Effector memory CD4-positive, alpha-beta T cell (primary cell): ENCODE measurements around the gene SYNDIG1.

Source experiments
- DNase-seq, 3 donors: peaks; one replicate each; pipeline ENCODE4 v3.0.0-alpha.2; 2020
- H3K27ac ChIP-seq: 2 replicates; pipeline ENCODE4 v1.7.0; 2013; ENCODE audit warnings: mild to moderate bottlenecking, low read length, moderate library complexity; ENCODE audit not compliant: insufficient read depth, poor library complexity, severe bottlenecking
- H3K27me3 ChIP-seq: replicated peaks from 2 replicates; pipeline ENCODE4 v1.7.0; 2013; ENCODE audit warnings: mild to moderate bottlenecking, low read length; ENCODE audit not compliant: insufficient read depth, control insufficient read depth, poor library complexity, severe bottlenecking
- H3K36me3 ChIP-seq: 2 replicates; pipeline ENCODE4 v1.7.0; 2013; ENCODE audit warnings: mild to moderate bottlenecking, low read length, moderate library complexity; ENCODE audit not compliant: control insufficient read depth, insufficient read depth
- H3K4me1 ChIP-seq: 2 replicates; pipeline ENCODE4 v1.7.0; 2013; ENCODE audit warnings: low read length, mild to moderate bottlenecking; ENCODE audit not compliant: control insufficient read depth, insufficient read depth, poor library complexity, severe bottlenecking
- H3K4me3 ChIP-seq: 2 replicates; pipeline ENCODE4 v1.7.0; 2013; ENCODE audit warnings: low read length, low read depth, mild to moderate bottlenecking; ENCODE audit not compliant: insufficient read depth, poor library complexity, severe bottlenecking
- H3K9me3 ChIP-seq: 2 replicates; pipeline ENCODE4 v1.7.0; 2013; ENCODE audit warnings: mild to moderate bottlenecking, low read length, moderate library complexity; ENCODE audit not compliant: control insufficient read depth

SYNDIG1 gene

DNA sequence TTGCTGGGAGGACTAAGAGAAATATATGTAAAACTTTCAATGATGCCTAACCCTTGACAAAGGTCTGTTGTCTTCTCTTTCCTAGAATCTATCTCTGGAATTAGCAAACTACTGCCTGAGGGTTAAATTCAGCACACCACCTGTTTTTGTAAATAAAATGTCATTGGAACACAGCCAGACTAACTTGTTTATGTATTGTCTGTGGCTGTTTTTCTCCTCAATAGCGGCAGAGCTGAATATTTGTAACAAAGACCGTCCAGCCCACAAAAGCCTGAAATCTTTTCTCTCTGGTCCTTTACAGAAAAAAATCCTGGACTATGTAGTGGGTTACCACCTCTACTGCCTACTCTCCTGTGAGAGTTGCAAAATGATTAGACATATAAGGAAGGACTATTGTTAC is 33.3 kb upstream of the SYNDIG1 start:
- Histone ChIP-seq H3K27me3 (no peaks in the 10 kb centered on the region), H3K36me3 (no peaks in the 10 kb centered on the region), H3K9me3 (no peaks in the 10 kb centered on the region), H3K27ac (no peak overlapping the region), H3K4me1 (no peaks in the 10 kb centered on the region), H3K4me3 (no peak overlapping the region)
- DNase-seq = no peak

DNA sequence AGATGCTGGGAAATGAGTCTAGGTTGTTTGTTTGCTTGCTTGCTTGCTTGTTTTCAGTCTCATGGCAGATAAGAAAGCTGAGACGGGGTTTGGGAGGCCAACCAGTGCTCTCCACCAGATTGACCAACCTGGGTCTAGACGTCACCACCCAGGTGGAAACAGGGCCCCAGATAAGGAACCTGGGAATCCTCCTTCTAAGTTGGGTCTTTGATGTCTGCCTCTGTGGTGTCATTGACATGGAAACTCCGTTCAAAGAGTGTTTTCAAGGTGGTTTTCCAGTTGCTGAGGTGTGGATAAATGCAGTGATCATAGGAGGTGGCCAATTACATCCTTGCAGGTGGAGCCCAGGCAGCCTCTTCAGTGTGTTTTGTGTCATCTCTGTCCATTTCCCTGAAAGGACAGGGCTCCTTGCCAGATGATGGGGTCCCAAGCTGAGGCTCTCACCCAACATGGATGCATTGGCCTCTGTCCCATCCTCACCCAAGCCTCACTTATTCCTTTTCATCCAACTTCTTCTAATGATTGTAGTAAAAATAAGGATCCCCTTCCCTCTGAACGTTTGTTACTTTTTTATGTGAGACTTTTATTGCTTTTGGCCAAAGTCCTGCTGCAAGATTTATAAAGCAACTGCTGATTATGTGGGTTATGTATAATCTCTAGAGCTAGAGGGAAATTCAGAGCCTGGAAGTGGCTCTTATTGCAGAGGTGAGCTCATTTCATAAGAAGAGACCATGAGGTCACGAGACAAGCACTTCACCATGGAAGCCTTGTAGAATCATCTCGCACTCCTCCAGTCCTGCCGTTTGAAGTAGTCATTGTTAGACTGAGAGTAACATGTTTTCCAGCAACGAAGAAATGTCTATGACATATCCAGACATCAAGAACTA is 32.0 kb upstream of the SYNDIG1 start:
- H3K4me1 ChIP-seq = no peaks in the 10 kb centered on the region
- H3K27me3 ChIP-seq = no peaks in the 10 kb centered on the region
- no peak overlapping the region for H3K4me3 ChIP-seq
- H3K27ac ChIP-seq = no peak overlapping the region
- no peak for DNase-seq
- no peaks in the 10 kb centered on the region for H3K36me3 ChIP-seq
- no peaks in the 10 kb centered on the region for H3K9me3 ChIP-seq

- Histone ChIP-seq H3K9me3 (no peaks in the 10 kb centered on the region), H3K4me3 (no peak overlapping the region), H3K27me3 (no peaks in the 10 kb centered on the region), H3K4me1 (no peaks in the 10 kb centered on the region), H3K36me3 (no peaks in the 10 kb centered on the region), H3K27ac (no peak overlapping the region)
- no peak for DNase-seq
Measured at GRCh38 chr20:24438331-24438730, 31.1 kb upstream of the SYNDIG1 start.

- Histone ChIP-seq H3K27ac (no peak overlapping the region), H3K36me3 (no peaks in the 10 kb centered on the region), H3K4me1 (no peaks in the 10 kb centered on the region), H3K9me3 (no peaks in the 10 kb centered on the region), H3K4me3 (no peak overlapping the region), H3K27me3 (no peaks in the 10 kb centered on the region)
- no peak for DNase-seq
Measured at GRCh38 chr20:24439737-24440387, 29.6 kb upstream of the SYNDIG1 start.

DNA sequence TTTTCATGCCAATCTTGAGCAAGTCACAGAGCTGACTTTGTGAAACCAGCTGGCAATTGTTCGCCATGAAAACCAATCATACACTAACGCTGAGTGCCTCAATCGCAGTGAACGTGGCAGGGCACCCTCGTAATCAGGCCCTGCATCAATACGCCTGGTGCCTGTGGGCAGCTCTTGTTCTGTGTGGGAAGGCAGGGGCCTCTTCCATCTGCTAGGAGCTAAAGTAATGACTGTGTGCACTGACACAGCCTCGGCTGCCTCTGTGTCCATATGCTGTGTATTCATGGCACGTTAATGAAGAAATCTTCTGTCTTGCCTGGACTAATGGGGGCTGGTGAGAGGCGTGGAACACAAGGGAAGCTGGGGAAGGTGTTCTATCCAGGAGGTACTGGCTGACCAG is 27.8 kb upstream of the SYNDIG1 start:
- H3K4me3 ChIP-seq = no peak overlapping the region
- no peaks in the 10 kb centered on the region for H3K9me3 ChIP-seq
- no peak overlapping the region for H3K27ac ChIP-seq
- no peak for DNase-seq
- H3K36me3 ChIP-seq = no peaks in the 10 kb centered on the region
- no peaks in the 10 kb centered on the region for H3K27me3 ChIP-seq
- H3K4me1 ChIP-seq = no peaks in the 10 kb centered on the region

DNA sequence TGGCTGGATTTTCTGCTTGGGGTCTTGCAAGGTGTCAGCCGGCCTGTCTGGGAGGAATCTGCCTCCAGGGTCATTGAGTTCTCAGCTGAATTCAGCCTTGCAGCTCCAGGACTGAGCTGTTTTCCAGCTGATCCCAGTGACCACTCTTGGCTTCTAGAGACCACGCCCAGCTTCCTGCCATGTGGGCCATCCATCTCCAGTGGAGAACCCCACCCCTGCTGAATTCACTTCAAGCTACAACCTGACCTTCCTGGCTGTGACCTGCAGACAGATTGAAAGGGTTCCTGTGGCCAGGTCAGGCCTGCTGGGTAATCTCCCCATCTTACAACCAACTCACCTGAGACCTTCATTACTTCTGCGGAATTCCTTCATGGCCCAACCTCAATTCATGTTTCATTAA is 26.5 kb upstream of the SYNDIG1 start:
- Histone ChIP-seq H3K27me3 (no peaks in the 10 kb centered on the region), H3K4me1 (no peaks in the 10 kb centered on the region), H3K36me3 (no peaks in the 10 kb centered on the region), H3K4me3 (no peak overlapping the region), H3K9me3 (no peaks in the 10 kb centered on the region), H3K27ac (no peak overlapping the region)
- DNase-seq = no peak

DNA sequence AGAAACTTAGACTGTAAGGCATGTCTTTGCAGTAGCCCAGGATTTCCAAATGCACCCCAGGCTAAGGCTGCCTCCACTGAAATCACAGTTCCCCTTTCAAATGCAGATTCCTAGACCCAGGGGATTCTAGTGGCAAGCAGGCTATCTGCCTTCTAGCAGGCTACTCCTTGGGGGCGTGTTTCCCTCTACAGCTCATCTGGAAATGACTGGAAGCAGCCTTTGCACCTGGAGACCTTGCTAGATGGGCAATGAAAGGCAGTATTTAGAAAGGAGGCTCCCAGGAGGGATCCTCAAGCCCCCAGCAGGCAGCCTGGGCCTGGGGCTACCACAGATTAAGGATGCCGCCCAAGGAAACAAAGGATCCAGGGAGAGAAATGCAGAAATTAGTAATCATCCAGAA is 26.0 kb upstream of the SYNDIG1 start:
- Histone ChIP-seq H3K36me3 (no peaks in the 10 kb centered on the region), H3K9me3 (no peaks in the 10 kb centered on the region), H3K27ac (no peak overlapping the region), H3K4me3 (no peak overlapping the region), H3K27me3 (no peaks in the 10 kb centered on the region), H3K4me1 (no peaks in the 10 kb centered on the region)
- no peak for DNase-seq

DNA sequence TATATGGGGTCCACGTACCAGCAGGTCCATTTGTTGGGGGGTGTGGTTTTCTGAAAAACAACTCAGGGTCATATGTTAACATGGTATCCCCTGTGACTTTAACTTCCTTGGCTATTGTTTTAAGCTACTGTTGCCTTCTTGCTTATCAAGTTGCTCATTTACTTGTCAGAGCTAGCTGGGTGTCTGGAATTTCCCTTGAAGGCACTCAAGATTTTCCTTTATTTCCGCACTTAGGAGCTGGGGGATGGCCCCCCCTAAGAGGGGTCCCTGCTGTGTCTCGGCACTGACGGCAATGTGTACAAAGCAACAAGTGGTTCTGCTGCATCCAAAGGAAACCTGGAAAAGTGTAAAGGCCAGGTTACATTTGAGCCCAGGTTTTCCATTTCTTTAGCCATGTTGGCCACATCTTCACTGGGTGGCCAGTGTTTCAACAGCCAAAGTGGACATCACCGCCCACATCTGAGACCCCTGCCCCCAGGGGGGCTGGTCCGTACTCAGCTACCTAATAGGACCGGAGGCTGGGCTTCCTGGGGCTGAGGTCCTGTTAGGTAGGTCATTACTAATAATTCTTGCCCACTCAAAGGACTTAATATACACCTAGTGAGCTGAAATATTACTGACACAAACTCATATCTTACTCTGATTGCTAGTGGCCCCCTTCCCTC is 24.8 kb upstream of the SYNDIG1 start:
- Histone ChIP-seq H3K36me3 (no peaks in the 10 kb centered on the region), H3K9me3 (no peaks in the 10 kb centered on the region), H3K27me3 (no peaks in the 10 kb centered on the region), H3K4me1 (no peaks in the 10 kb centered on the region), H3K4me3 (no peak overlapping the region), H3K27ac (no peak overlapping the region)
- no peak for DNase-seq

DNA sequence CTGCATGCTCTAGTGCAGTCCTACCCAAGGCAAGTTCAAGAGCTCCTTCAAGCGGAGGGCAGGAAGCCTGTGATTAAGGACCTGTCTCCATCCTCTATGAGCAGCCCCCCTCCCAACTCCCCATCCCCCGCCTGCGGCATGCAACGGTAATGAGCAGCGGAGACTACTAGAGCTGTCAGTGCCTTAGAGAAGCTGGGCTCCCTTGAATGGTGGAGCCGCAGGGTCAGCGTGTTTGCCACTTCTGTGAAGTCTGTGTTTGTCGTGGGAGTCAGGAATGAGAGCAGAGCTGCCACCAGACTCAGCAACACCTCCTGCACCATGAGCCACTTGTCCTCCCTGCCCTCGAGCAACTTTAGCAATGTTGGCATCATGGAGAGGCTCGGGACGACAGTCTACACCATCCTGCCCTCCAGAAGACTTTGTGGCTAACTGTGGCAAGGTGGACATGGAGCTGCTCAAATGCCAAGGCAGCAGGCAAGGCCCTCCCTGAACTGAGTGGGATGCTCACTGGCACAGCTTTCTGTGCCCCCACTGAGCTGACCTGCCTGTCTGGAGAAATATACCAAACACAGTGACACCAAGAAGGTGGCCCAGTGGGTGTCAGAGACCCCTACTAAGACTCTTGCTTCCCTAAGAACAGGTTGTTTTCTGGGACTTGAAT is 23.8 kb upstream of the SYNDIG1 start:
- H3K9me3 ChIP-seq = no peaks in the 10 kb centered on the region
- H3K4me1 ChIP-seq = no peaks in the 10 kb centered on the region
- H3K27me3 ChIP-seq = no peaks in the 10 kb centered on the region
- no peak overlapping the region for H3K4me3 ChIP-seq
- H3K27ac ChIP-seq = no peak overlapping the region
- no peaks in the 10 kb centered on the region for H3K36me3 ChIP-seq
- no peak for DNase-seq
